ENCODE results near the gene CACNA1G.

GRCh38 chr17:50566886-50567285, 6.4 kb downstream of the CACNA1G start:
- TF ChIP-seq, protein P1, sequence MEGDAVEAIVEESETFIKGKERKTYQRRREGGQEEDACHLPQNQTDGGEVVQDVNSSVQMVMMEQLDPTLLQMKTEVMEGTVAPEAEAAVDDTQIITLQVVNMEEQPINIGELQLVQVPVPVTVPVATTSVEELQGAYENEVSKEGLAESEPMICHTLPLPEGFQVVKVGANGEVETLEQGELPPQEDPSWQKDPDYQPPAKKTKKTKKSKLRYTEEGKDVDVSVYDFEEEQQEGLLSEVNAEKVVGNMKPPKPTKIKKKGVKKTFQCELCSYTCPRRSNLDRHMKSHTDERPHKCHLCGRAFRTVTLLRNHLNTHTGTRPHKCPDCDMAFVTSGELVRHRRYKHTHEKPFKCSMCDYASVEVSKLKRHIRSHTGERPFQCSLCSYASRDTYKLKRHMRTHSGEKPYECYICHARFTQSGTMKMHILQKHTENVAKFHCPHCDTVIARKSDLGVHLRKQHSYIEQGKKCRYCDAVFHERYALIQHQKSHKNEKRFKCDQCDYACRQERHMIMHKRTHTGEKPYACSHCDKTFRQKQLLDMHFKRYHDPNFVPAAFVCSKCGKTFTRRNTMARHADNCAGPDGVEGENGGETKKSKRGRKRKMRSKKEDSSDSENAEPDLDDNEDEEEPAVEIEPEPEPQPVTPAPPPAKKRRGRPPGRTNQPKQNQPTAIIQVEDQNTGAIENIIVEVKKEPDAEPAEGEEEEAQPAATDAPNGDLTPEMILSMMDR (IDR thresholded peaks at IDR 0.05): no peak
- TF ChIP-seq POLR2A (IDR thresholded peaks at IDR 0.05): no peak
